Endodermal cell (in vitro differentiated cells): Measurements from ENCODE around the gene CWC27. TPM values are rescaled to one million over a fixed set of nuclear protein-coding genes. Genes with fewer than 3 reads are reported as not detected.

ENCODE experiments used
- DNase-seq: peaks from one replicate; pipeline ENCODE4 v3.0.0-alpha.2; 2017
- H3K27ac ChIP-seq: 2 replicates; pipeline ENCODE4 v1.5.1; 2013; ENCODE audit warnings: mild to moderate bottlenecking, low read depth, low read length, moderate library complexity
- H3K27me3 ChIP-seq: 2 replicates; pipeline ENCODE4 v1.6.1; 2013; ENCODE audit warnings: mild to moderate bottlenecking, low read length, moderate library complexity; ENCODE audit not compliant: insufficient read depth, control insufficient read depth, poor library complexity, severe bottlenecking
- H3K36me3 ChIP-seq: 2 replicates; pipeline ENCODE4 v1.7.0; 2013; ENCODE audit warnings: mild to moderate bottlenecking, low read length, moderate library complexity; ENCODE audit not compliant: control insufficient read depth, insufficient read depth
- H3K4me1 ChIP-seq: one replicate; pipeline ENCODE4 v1.7.0; 2013; ENCODE audit warnings: low read length; ENCODE audit not compliant: control insufficient read depth, insufficient read depth
- H3K4me3 ChIP-seq: 2 replicates; pipeline ENCODE4 v1.5.1; 2013; ENCODE audit warnings: mild to moderate bottlenecking, low read length, moderate library complexity
- H3K9ac ChIP-seq: 2 replicates; pipeline ENCODE4 v1.6.1; 2013; ENCODE audit warnings: mild to moderate bottlenecking, low read length, moderate library complexity; ENCODE audit not compliant: poor library complexity, severe bottlenecking; ENCODE audit errors: extremely low read depth
- H3K9me3 ChIP-seq: 2 replicates; pipeline ENCODE4 v1.6.1; 2013; ENCODE audit warnings: mild to moderate bottlenecking, low read length, moderate library complexity; ENCODE audit not compliant: control insufficient read depth
- H3K27ac Mint-ChIP-seq: 2 replicates; pipeline ENCODE4 v1.8.0; 2020; ENCODE audit warnings: mixed read lengths
- H3K27me3 Mint-ChIP-seq: 2 replicates; pipeline ENCODE4 v1.8.0; 2021; ENCODE audit warnings: mild to moderate bottlenecking, mixed read lengths; ENCODE audit not compliant: insufficient read depth
- H3K36me3 Mint-ChIP-seq: 2 replicates; pipeline ENCODE4 v1.8.0; 2020; ENCODE audit warnings: low read depth, mixed read lengths
- H3K4me1 Mint-ChIP-seq: 2 replicates; pipeline ENCODE4 v1.8.0; 2020; ENCODE audit warnings: mixed read lengths
- H3K4me3 Mint-ChIP-seq: 2 replicates; pipeline ENCODE4 v1.8.0; 2020; ENCODE audit warnings: mild to moderate bottlenecking, moderate library complexity, mixed read lengths
- H3K9me3 Mint-ChIP-seq: 2 replicates; pipeline ENCODE4 v1.8.0; 2020; ENCODE audit warnings: mild to moderate bottlenecking, mixed read lengths
- WGBS, 2 experiments: methylation state at CpG; one replicate each; pipeline versions ENCODE4 v1.1.5 to v1.1.7; 2013; ENCODE audit warnings: missing lambda C conversion rate in 2 of 2, mixed read lengths in 1 of 2; ENCODE audit not compliant: insufficient coverage in 1 of 2, insufficient read length in 1 of 2; 5-methylcytosine and 5-hydroxymethylcytosine counted together
- total RNA-seq, 2 donors: library from RNA; stranded (reverse); fragmentation: NEBNext Ultra II Directional in 1 of 2; extraction: Animal tissue kit (Norgen Biotek cat#: 25700) in 1 of 2; gene quantifications; 2 replicates in 1 of 2; 3 replicates in 1 of 2; pipeline ENCODE4 v1.2.1, GENCODE V29; 2021
- TF ChIP-seq, protein P1 (sequence below): fragments of 200-600 bp; sonication (generic); conservative IDR thresholded peaks from 2 replicates; pipeline ENCODE4 v1.5.0; 2021; ENCODE audit warnings: antibody characterized with exemption, mild to moderate bottlenecking

The CWC27 gene
- total RNA-seq, 2 donors from 2014 or later = 69.1 to 74.8 TPM

- Histone ChIP-seq H3K9ac (no peak overlapping the region), H3K4me1 (no peaks in the 10 kb centered on the region), H3K36me3 (peaks cover 26% of the 10 kb centered on the region), H3K27me3 (no peaks in the 10 kb centered on the region), H3K27ac (no peak overlapping the region), H3K4me3 (no peak overlapping the region), H3K9me3 (no peaks in the 10 kb centered on the region)
- WGBS, 2 experiments = 91% methylated on average over 1 of the region's 1 CpG; no CpG with 5 or more reads in 1 of the 2 experiments
- Mint-ChIP-seq H3K4me1 (no peaks in the 10 kb centered on the region), H3K27me3 (no peaks in the 10 kb centered on the region), H3K27ac (no peak overlapping the region), H3K4me3 (no peak overlapping the region), H3K9me3 (no peaks in the 10 kb centered on the region), H3K36me3 (peaks cover 7% of the 10 kb centered on the region)
- TF ChIP-seq, protein P1, sequence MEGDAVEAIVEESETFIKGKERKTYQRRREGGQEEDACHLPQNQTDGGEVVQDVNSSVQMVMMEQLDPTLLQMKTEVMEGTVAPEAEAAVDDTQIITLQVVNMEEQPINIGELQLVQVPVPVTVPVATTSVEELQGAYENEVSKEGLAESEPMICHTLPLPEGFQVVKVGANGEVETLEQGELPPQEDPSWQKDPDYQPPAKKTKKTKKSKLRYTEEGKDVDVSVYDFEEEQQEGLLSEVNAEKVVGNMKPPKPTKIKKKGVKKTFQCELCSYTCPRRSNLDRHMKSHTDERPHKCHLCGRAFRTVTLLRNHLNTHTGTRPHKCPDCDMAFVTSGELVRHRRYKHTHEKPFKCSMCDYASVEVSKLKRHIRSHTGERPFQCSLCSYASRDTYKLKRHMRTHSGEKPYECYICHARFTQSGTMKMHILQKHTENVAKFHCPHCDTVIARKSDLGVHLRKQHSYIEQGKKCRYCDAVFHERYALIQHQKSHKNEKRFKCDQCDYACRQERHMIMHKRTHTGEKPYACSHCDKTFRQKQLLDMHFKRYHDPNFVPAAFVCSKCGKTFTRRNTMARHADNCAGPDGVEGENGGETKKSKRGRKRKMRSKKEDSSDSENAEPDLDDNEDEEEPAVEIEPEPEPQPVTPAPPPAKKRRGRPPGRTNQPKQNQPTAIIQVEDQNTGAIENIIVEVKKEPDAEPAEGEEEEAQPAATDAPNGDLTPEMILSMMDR = no peak
- no peak for DNase-seq
Observed at GRCh38 chr5:64884541-64884940, 115.8 kb downstream of the CWC27 start.

- H3K36me3 ChIP-seq = peaks cover 20% of the 10 kb centered on the region
- H3K27me3 Mint-ChIP-seq = no peaks in the 10 kb centered on the region
- H3K4me1 ChIP-seq = no peaks in the 10 kb centered on the region
- TF ChIP-seq, protein P1 = no peak
- no peak overlapping the region for H3K4me3 Mint-ChIP-seq
- H3K27me3 ChIP-seq = no peaks in the 10 kb centered on the region
- no peaks in the 10 kb centered on the region for H3K4me1 Mint-ChIP-seq
- no peak overlapping the region for H3K27ac Mint-ChIP-seq
- WGBS, 2 experiments = 93 to 100% methylated on average over 1 to 2 of the region's 2 CpGs
- H3K9me3 Mint-ChIP-seq = no peaks in the 10 kb centered on the region
- H3K4me3 ChIP-seq = no peak overlapping the region
- no peaks in the 10 kb centered on the region for H3K9me3 ChIP-seq
- H3K36me3 Mint-ChIP-seq = peaks cover 4% of the 10 kb centered on the region
- no peak overlapping the region for H3K9ac ChIP-seq
- H3K27ac ChIP-seq = no peak overlapping the region
- DNase-seq = no peak
Observed at GRCh38 chr5:64887910-64888309, 119.2 kb downstream of the CWC27 start.

- peaks cover 16% of the 10 kb centered on the region for H3K9me3 Mint-ChIP-seq
- TF ChIP-seq, protein P1 = no peak
- no peak overlapping the region for H3K27ac Mint-ChIP-seq
- H3K4me3 ChIP-seq = no peak overlapping the region
- H3K27me3 Mint-ChIP-seq = no peaks in the 10 kb centered on the region
- DNase-seq = no peak
- H3K9me3 ChIP-seq = peaks cover 33% of the 10 kb centered on the region
- no peak overlapping the region for H3K9ac ChIP-seq
- peaks cover 40% of the 10 kb centered on the region for H3K36me3 ChIP-seq
- peaks cover 47% of the 10 kb centered on the region for H3K36me3 Mint-ChIP-seq
- no peak overlapping the region for H3K4me3 Mint-ChIP-seq
- H3K27ac ChIP-seq = no peak overlapping the region
- 81% methylated on average over 2 of the region's 2 CpGs; no CpG with 5 or more reads in 1 of the 2 experiments for WGBS, 2 experiments
- H3K4me1 ChIP-seq = no peaks in the 10 kb centered on the region
- H3K4me1 Mint-ChIP-seq = no peaks in the 10 kb centered on the region
- H3K27me3 ChIP-seq = no peaks in the 10 kb centered on the region
Observed at GRCh38 chr5:64895748-64896147, 127.0 kb downstream of the CWC27 start.
